ENCODE results near the gene GIT1. TPM values are rescaled to one million over a fixed set of nuclear protein-coding genes. Genes with fewer than 3 reads are reported as not detected.
A peak's percentile ranks its signal among the peaks of the same experiment; 100 is the strongest.

Gene GIT1
- total and polyA plus RNA-seq, 9 of the 15 experiments (the other 6 are each of a cell fraction or from before 2014, with no cell fraction given) = 0.35 to 35.3 (median 17.1) TPM

- TF ChIP-seq NR1H2 (CRISPR knock-in tag; IDR thresholded peaks at IDR 0.05) = no peak
- TF ChIP-seq CHCHD3 (CRISPR knock-in tag; IDR thresholded peaks at IDR 0.05) = peak; percentile 49; the same call in 1 of the 2 replicates
- peak; percentile 67 to 85 for TF ChIP-seq RAD21 (CRISPR knock-in tag; conservative IDR thresholded peaks at IDR 0.05 in 1 of 2, IDR thresholded peaks at IDR 0.05 in 1 of 2)
- TF ChIP-seq THRB (CRISPR knock-in tag; conservative IDR thresholded peaks at IDR 0.05) = no peak
- TF ChIP-seq ZNF696 (CRISPR knock-in tag; conservative IDR thresholded peaks at IDR 0.05) = no peak
- peak; percentile 66; the same call in 1 of the 2 replicates for TF ChIP-seq EP400 (IDR thresholded peaks at IDR 0.05)
- TF ChIP-seq ZNF507 (tag; conservative IDR thresholded peaks at IDR 0.05) = no peak
- TF ChIP-seq ZNF175 (CRISPR knock-in tag; IDR thresholded peaks at IDR 0.05; ENCODE audit: low read depth) = no peak
- TF ChIP-seq BDP1 (IDR thresholded peaks at IDR 0.05; ENCODE audit: insufficient read depth, insufficient read length) = no peak
- TF ChIP-seq IRF2 (CRISPR knock-in tag; IDR thresholded peaks at IDR 0.05) = no peak
- 0 out of 2 replicates have a peak, but pooled peaks have one; percentile 9 for TF ChIP-seq ZNF24 (IDR thresholded peaks at IDR 0.05)
- no peak for TF ChIP-seq POLR2AphosphoS2 (IDR thresholded peaks at IDR 0.05; ENCODE audit: low read length)
- peak; percentile 90 for TF ChIP-seq MTA3 (IDR thresholded peaks at IDR 0.05; ENCODE audit: borderline replicate concordance)
- no peak for TF ChIP-seq FOXP1 (CRISPR knock-in tag; IDR thresholded peaks at IDR 0.05)
- TF ChIP-seq RFX5 (IDR thresholded peaks at IDR 0.05; ENCODE audit: low read depth, low read length) = no peak
- no peak for TF ChIP-seq LCOR (CRISPR knock-in tag; IDR thresholded peaks at IDR 0.05)
- TF ChIP-seq THRAP3 (IDR thresholded peaks at IDR 0.05; ENCODE audit: borderline replicate concordance) = no peak
- TF ChIP-seq ATF4 (CRISPR knock-in tag; IDR thresholded peaks at IDR 0.05) = no peak
- TF ChIP-seq JUN (IDR thresholded peaks at IDR 0.05; ENCODE audit: borderline replicate concordance, low read depth, low read length) = peak; percentile 26; the same call in 1 of the 2 replicates
- no peak for TF ChIP-seq JUN (CRISPR knock-in tag; IDR thresholded peaks at IDR 0.05; ENCODE audit: borderline replicate concordance)
- TF ChIP-seq TBL1XR1 (IDR thresholded peaks at IDR 0.05; ENCODE audit: low read length in 2 of 2) = 0 out of 4 replicates have a peak, but pooled peaks of 1 of the 2 experiments have one; percentile 20
- no peak for TF ChIP-seq NR2F6 (CRISPR knock-in tag; IDR thresholded peaks at IDR 0.05)
- peak; percentile 18 to 72; a peak in 2 of 4 replicates for TF ChIP-seq RCOR1 (IDR thresholded peaks at IDR 0.05; ENCODE audit: borderline replicate concordance in 1 of 2, low read depth in 2 of 2, low read length in 2 of 2)
- TF ChIP-seq ZBTB7A (IDR thresholded peaks at IDR 0.05; ENCODE audit: borderline replicate concordance, control insufficient read depth, low read depth, low read length) = peak; percentile 42; the same call in 1 of the 2 replicates
- no peak for TF ChIP-seq ZKSCAN1 (IDR thresholded peaks at IDR 0.05; ENCODE audit: low read depth, low read length)
- no peak for TF ChIP-seq ATF2 (CRISPR knock-in tag; IDR thresholded peaks at IDR 0.05)
Observed at GRCh38 chr17:29617481-29618271, 28.2 kb upstream of the GIT1 start (continued).

Measured in K562 (cell line).